SK-N-SH (cell line): ENCODE measurements around the gene POU2AF2. TPM values are rescaled to one million over a fixed set of nuclear protein-coding genes. Genes with fewer than 3 reads are reported as not detected.

Source experiments
- CTCF ChIA-PET: fragments of 300-600, 350-600 bp; formaldehyde crosslinking; extraction: SDS; loops from one replicate; lab custom pipeline; 2021; lab: Yijun Ruan, JAX
- POLR2A ChIA-PET: fragments of 350-600 bp; sonication (Branson Sonifier 250); formaldehyde crosslinking; extraction: SDS; loops from one replicate; lab custom pipeline; 2020; ENCODE audit warnings: antibody characterized with exemption, inconsistent platforms; lab: Yijun Ruan, JAX
- DNase-seq: peaks from one replicate; pipeline ENCODE4 v3.0.0; 2012
- H2AFZ ChIP-seq: fragments of 200-600 bp; sonication (generic); 2 replicates; pipeline ENCODE4 v1.8.1; 2016; ENCODE audit warnings: antibody characterized with exemption, mild to moderate bottlenecking, low read depth
- H3F3A ChIP-seq: fragments of 200-600 bp; sonication (generic); replicated peaks from 2 replicates; pipeline ENCODE3; 2016; ENCODE audit warnings: antibody characterized with exemption, mild to moderate bottlenecking; ENCODE audit not compliant: insufficient read depth
- H3K27ac ChIP-seq, 2 experiments: fragments of 200-500 bp in 1 of 2; fragments of 200-600 bp in 1 of 2; sonication (Bioruptor generic) in 1 of 2; sonication (generic), shearing (Covaris generic) in 1 of 2; 2 replicates each; pipeline versions ENCODE4 v1.5.1 to v1.6.1; 2014 to 2016; ENCODE audit warnings: low read depth in 2 of 2, inconsistent platforms in 1 of 2, low read length in 1 of 2, mild to moderate bottlenecking in 1 of 2, mixed read lengths in 1 of 2
- H3K27me3 ChIP-seq: fragments of 200-600 bp; sonication (generic), shearing (Covaris generic); 2 replicates; pipeline ENCODE4 v1.6.1; 2016; ENCODE audit warnings: mixed run types; ENCODE audit not compliant: insufficient read depth
- H3K36me3 ChIP-seq, 2 experiments: fragments of 200-500 bp in 1 of 2; fragments of 200-600 bp in 1 of 2; sonication (Bioruptor generic) in 1 of 2; sonication (generic) in 1 of 2; replicated peaks in 1 of 2; 2 replicates each; pipeline versions ENCODE3 to v1.5.1; 2014 to 2016; ENCODE audit warnings: low read length in 1 of 2, mild to moderate bottlenecking in 1 of 2; ENCODE audit not compliant: insufficient read depth in 2 of 2, control insufficient read depth in 1 of 2
- H3K4me1 ChIP-seq, 2 experiments: fragments of 200-500 bp in 1 of 2; fragments of 200-600 bp in 1 of 2; sonication (Bioruptor generic) in 1 of 2; sonication (generic), shearing (Covaris generic) in 1 of 2; 2 replicates each; pipeline versions ENCODE4 v1.5.1 to v1.6.1; 2014 to 2016; ENCODE audit warnings: low read depth in 1 of 2, low read length in 1 of 2, mixed run types in 1 of 2; ENCODE audit not compliant: insufficient read depth in 2 of 2, control insufficient read depth in 1 of 2
- H3K4me2 ChIP-seq: fragments of 200-600 bp; sonication (generic), shearing (Covaris generic); 2 replicates; pipeline ENCODE4 v1.6.1; 2017; ENCODE audit warnings: mixed run types
- H3K4me3 ChIP-seq, 2 experiments: fragments of 200-500 bp in 1 of 2; fragments of 200-600 bp in 1 of 2; sonication (Bioruptor generic) in 1 of 2; sonication (generic), shearing (Covaris generic) in 1 of 2; 2 replicates each; pipeline versions ENCODE4 v1.5.1 to v1.8.1; 2014 to 2016; ENCODE audit warnings: low read depth in 2 of 2, inconsistent platforms in 1 of 2, low read length in 1 of 2, mild to moderate bottlenecking in 1 of 2, mixed read lengths in 1 of 2, moderate library complexity in 1 of 2
- H3K79me2 ChIP-seq: fragments of 200-600 bp; sonication (generic); 2 replicates; pipeline ENCODE4 v1.8.1; 2017; ENCODE audit warnings: mild to moderate bottlenecking; ENCODE audit not compliant: insufficient read depth
- H3K9ac ChIP-seq: fragments of 200-600 bp; sonication (generic); 2 replicates; pipeline ENCODE4 v1.6.1; 2017; ENCODE audit warnings: mixed run types
- H3K9me2 ChIP-seq: fragments of 200-600 bp; sonication (generic); 2 replicates; pipeline ENCODE4 v1.6.1; 2017; ENCODE audit warnings: mixed run types
- H3K9me3 ChIP-seq: fragments of 200-600 bp; sonication (generic); 2 replicates; pipeline ENCODE4 v1.6.1; 2017; ENCODE audit warnings: mixed run types, mild to moderate bottlenecking, moderate library complexity
- H4K20me1 ChIP-seq: fragments of 200-600 bp; sonication (generic); 2 replicates; pipeline ENCODE4 v1.6.1; 2017; ENCODE audit warnings: mild to moderate bottlenecking, mixed run types; ENCODE audit not compliant: insufficient read depth
- CHD2 ChIP-seq: fragments of 150-350 bp; IDR thresholded peaks from 2 replicates; pipeline ENCODE4 v1.6.1; 2018; ENCODE audit warnings: low read length; ENCODE audit not compliant: partially characterized antibody
- CTCF ChIP-seq: fragments of 200-600 bp; sonication (generic); IDR thresholded peaks from 2 replicates; pipeline ENCODE4 v1.6.1; 2017; ENCODE audit warnings: antibody characterized with exemption, mild to moderate bottlenecking, moderate library complexity
- ELF1 ChIP-seq: IDR thresholded peaks from 2 replicates; pipeline ENCODE4 v1.4.0; 2012
- EZH2phosphoT487 ChIP-seq: fragments of 200-600 bp; sonication (generic); IDR thresholded peaks from 2 replicates; pipeline ENCODE4 v1.6.1; 2017; ENCODE audit warnings: low read depth, mixed run types, mild to moderate bottlenecking, antibody characterized with exemption, moderate library complexity, borderline replicate concordance
- FOSL2 ChIP-seq: IDR thresholded peaks from 2 replicates; pipeline ENCODE4 v1.4.0; 2012; ENCODE audit warnings: low read depth, mild to moderate bottlenecking, moderate library complexity, borderline replicate concordance
- FOXM1 ChIP-seq: IDR thresholded peaks from 2 replicates; pipeline ENCODE4 v1.4.0; 2012; ENCODE audit warnings: low read depth, mild to moderate bottlenecking
- GABPA ChIP-seq: IDR thresholded peaks from 2 replicates; pipeline ENCODE4 v1.4.0; 2012; ENCODE audit warnings: low read depth, mild to moderate bottlenecking
- JUND ChIP-seq: IDR thresholded peaks from 2 replicates; pipeline ENCODE4 v1.4.0; 2012
- MAX ChIP-seq: IDR thresholded peaks from 2 replicates; pipeline ENCODE4 v1.4.0; 2012; ENCODE audit warnings: low read depth
- MEF2A ChIP-seq: IDR thresholded peaks from 2 replicates; pipeline ENCODE4 v1.4.0; 2012; ENCODE audit warnings: low read depth, borderline replicate concordance
- MXI1 ChIP-seq: IDR thresholded peaks from 2 replicates; pipeline ENCODE4 v1.6.1; 2012; ENCODE audit warnings: mild to moderate bottlenecking, low read depth, low read length, improper control_type of control experiment
- NFIC ChIP-seq: IDR thresholded peaks from 2 replicates; pipeline ENCODE4 v1.4.0; 2012; ENCODE audit warnings: borderline replicate concordance
- PBX3 ChIP-seq: IDR thresholded peaks from 2 replicates; pipeline ENCODE4; 2012
- POLR2AphosphoS5 ChIP-seq: IDR thresholded peaks from 2 replicates; pipeline ENCODE4 v1.6.1; 2012; ENCODE audit warnings: low read depth, low read length
- RCOR1 ChIP-seq: fragments of 150-350 bp; IDR thresholded peaks from 2 replicates; pipeline ENCODE4 v1.6.1; 2017; ENCODE audit warnings: antibody characterized with exemption, low read length
- RFX5 ChIP-seq: IDR thresholded peaks from 2 replicates; pipeline ENCODE4 v1.6.1; 2012; ENCODE audit warnings: mild to moderate bottlenecking, improper control_type of control experiment, low read length
- TAF1 ChIP-seq: IDR thresholded peaks from 2 replicates; pipeline ENCODE4 v1.6.1; 2012; ENCODE audit warnings: low read depth, mild to moderate bottlenecking, low read length, moderate library complexity, borderline replicate concordance
- ZBTB33 ChIP-seq: IDR thresholded peaks from 2 replicates; pipeline ENCODE4 v1.4.0; 2012; ENCODE audit warnings: low read depth, borderline replicate concordance
- WGBS: methylation state at CpG from one replicate; pipeline ENCODE4 v1.1.6; 2017; ENCODE audit warnings: low lambda C conversion rate; 5-methylcytosine and 5-hydroxymethylcytosine counted together
- polyA plus RNA-seq, 3 experiments: library from polyadenylated mRNA; depleted of rRNA; stranded (reverse); fragments of >200 nt; gene quantifications; 2 replicates each; pipeline ENCODE4 v1.2.3, GENCODE V29; 2012

The POU2AF2 gene
- polyA plus RNA-seq, 1 of the 3 experiments (the other 2 are of a cell fraction): 0.15 TPM

- ChIA-PET CTCF (no interaction called here), POLR2A (no interaction called here)
- H3K4me1 ChIP-seq: no peaks in the 10 kb centered on the region
- no peaks in the 10 kb centered on the region for H3F3A ChIP-seq
- no peaks in the 10 kb centered on the region for H3K79me2 ChIP-seq
- no peaks in the 10 kb centered on the region for H4K20me1 ChIP-seq
- H3K4me3 ChIP-seq: no peak overlapping the region
- no peak overlapping the region for H3K4me2 ChIP-seq
- no peaks in the 10 kb centered on the region; the same call in 1 of the 2 replicates for H3K27me3 ChIP-seq
- no peak overlapping the region for H3K9ac ChIP-seq
- 44% methylated on average over 2 of the region's 2 CpGs for WGBS
- no peak for TF ChIP-seq RCOR1
- H3K9me2 ChIP-seq: no peaks in the 10 kb centered on the region
- H3K9me3 ChIP-seq: no peaks in the 10 kb centered on the region
- no peaks in the 10 kb centered on the region for H3K36me3 ChIP-seq
- H2AFZ ChIP-seq: no peak overlapping the region
- no peak for DNase-seq
- H3K27ac ChIP-seq: no peak overlapping the region
Measured at GRCh38 chr11:111250936-111251335, 5.4 kb downstream of the POU2AF2 start.

- Histone ChIP-seq H3K9me2 (no peaks in the 10 kb centered on the region), H2AFZ (no peak overlapping the region), H3K9me3 (no peaks in the 10 kb centered on the region), H4K20me1 (no peaks in the 10 kb centered on the region), H3K4me3 (no peak overlapping the region), H3K79me2 (no peaks in the 10 kb centered on the region), H3K4me2 (no peak overlapping the region), H3K9ac (no peak overlapping the region), H3K27me3 (no peaks in the 10 kb centered on the region; the same call in 1 of the 2 replicates), H3F3A (no peaks in the 10 kb centered on the region), H3K36me3 (no peaks in the 10 kb centered on the region), H3K27ac (no peak overlapping the region), H3K4me1 (no peaks in the 10 kb centered on the region)
- no peak for TF ChIP-seq GABPA
- no peak for TF ChIP-seq FOSL2
- no peak for TF ChIP-seq POLR2AphosphoS5
- TF ChIP-seq MEF2A: no peak
- TF ChIP-seq ELF1: no peak
- TF ChIP-seq TAF1: no peak
- no peak for TF ChIP-seq FOXM1
- no peak for TF ChIP-seq RCOR1
- TF ChIP-seq CHD2: no peak
- no peak for TF ChIP-seq MXI1
- POLR2A ChIA-PET: no interaction called here
- CTCF ChIA-PET: interaction anchor here (2.1 kb wide), 1 partner anchor 30 kb away, joined by 8 read pairs; no protein-coding TSS in a partner anchor
- WGBS: 67% methylated on average over 1 of the region's 1 CpG
- DNase-seq: no peak
Measured at GRCh38 chr11:111253131-111253530, 7.6 kb downstream of the POU2AF2 start.

GRCh38 chr11:111253630-111254029, 8.1 kb downstream of the POU2AF2 start:
- H3K4me2 ChIP-seq: no peak overlapping the region
- H3K27ac ChIP-seq: no peak overlapping the region
- H3K79me2 ChIP-seq: no peaks in the 10 kb centered on the region
- 40% methylated on average over 5 of the region's 5 CpGs for WGBS
- no peaks in the 10 kb centered on the region for H3K4me1 ChIP-seq
- ChIA-PET CTCF (interaction anchor here (1.2 to 2.1 kb wide), 2 partner anchors 29 to 169 kb away, joined by 4 to 8 read pairs; no protein-coding TSS in a partner anchor), POLR2A (no interaction called here)
- H3K9me3 ChIP-seq: no peaks in the 10 kb centered on the region
- no peaks in the 10 kb centered on the region for H3F3A ChIP-seq
- H3K9ac ChIP-seq: no peak overlapping the region
- no peaks in the 10 kb centered on the region for H3K36me3 ChIP-seq
- no peak overlapping the region for H2AFZ ChIP-seq
- H3K9me2 ChIP-seq: no peaks in the 10 kb centered on the region
- H4K20me1 ChIP-seq: no peaks in the 10 kb centered on the region
- H3K27me3 ChIP-seq: no peaks in the 10 kb centered on the region; the same call in 1 of the 2 replicates
- H3K4me3 ChIP-seq: no peak overlapping the region
- DNase-seq: no peak
- TF ChIP-seq JUND (no peak), EZH2phosphoT487 (no peak), ZBTB33 (no peak), MAX (no peak), NFIC (no peak), RFX5 (no peak), CHD2 (no peak), TAF1 (no peak), CTCF (no peak), PBX3 (no peak), FOSL2 (no peak), MEF2A (no peak)
